Activated CD4-positive, alpha-beta T cell treated with anti-CD3 and anti-CD28 coated beads, Interleukin-2, amount 50 U/mL, for 1 hour (primary cell): ENCODE results near the gene KAT7.

Source experiments
- DNase-seq: peaks from one replicate; pipeline ENCODE4 v3.0.0-alpha.2; 2020

The KAT7 gene

GRCh38 chr17:49845321-49845720 lies 56.8 kb downstream of the KAT7 start:
- no peak for DNase-seq

- DNase-seq: no peak
Observed at GRCh38 chr17:49846938-49847712, 58.6 kb downstream of the KAT7 start.

GRCh38 chr17:49848019-49848473 lies 59.6 kb downstream of the KAT7 start, which contains the start of gene TAC4:
TSS of gene TAC4 (minus strand) at chr17:49848069. CDS start at chr17:49848017, 52 bp downstream.
- DNase-seq: no peak

GRCh38 chr17:49848739-49849138 lies 60.3 kb downstream of the KAT7 start:
- DNase-seq: no peak

- no peak for DNase-seq
Observed at GRCh38 chr17:49850218-49850610, 61.7 kb downstream of the KAT7 start.

- DNase-seq: no peak
Observed at GRCh38 chr17:49850772-49851386, 62.4 kb downstream of the KAT7 start.

GRCh38 chr17:49851387-49852291 lies 63.2 kb downstream of the KAT7 start:
- DNase-seq: peak; percentile 76

- no peak for DNase-seq
Observed at GRCh38 chr17:49853470-49854015, 65.1 kb downstream of the KAT7 start.

- no peak for DNase-seq
Observed at GRCh38 chr17:49854126-49854525, 65.6 kb downstream of the KAT7 start.

GRCh38 chr17:49858796-49859195 lies 70.3 kb downstream of the KAT7 start:
- no peak for DNase-seq

GRCh38 chr17:49859991-49860953 lies 71.8 kb downstream of the KAT7 start:
- DNase-seq: no peak

GRCh38 chr17:49861150-49861884 lies 72.8 kb downstream of the KAT7 start:
- peak; percentile 50 for DNase-seq

- no peak for DNase-seq
Observed at GRCh38 chr17:49862781-49863331, 74.4 kb downstream of the KAT7 start.

- no peak for DNase-seq
Observed at GRCh38 chr17:49866019-49866380, 77.5 kb downstream of the KAT7 start.

GRCh38 chr17:49866882-49867413 lies 78.5 kb downstream of the KAT7 start:
- DNase-seq: no peak

- no peak for DNase-seq
Observed at GRCh38 chr17:49869038-49869374, 80.5 kb downstream of the KAT7 start.

- DNase-seq: no peak
Observed at GRCh38 chr17:49870298-49870697, 81.8 kb downstream of the KAT7 start.

- DNase-seq: no peak
Observed at GRCh38 chr17:49871211-49871610, 82.7 kb downstream of the KAT7 start.

- DNase-seq: no peak
Observed at GRCh38 chr17:49872754-49873377, 84.4 kb downstream of the KAT7 start.

GRCh38 chr17:49873466-49873865 lies 85.0 kb downstream of the KAT7 start:
- no peak for DNase-seq
